OCI-LY3 (cell line): Measurements from ENCODE around the gene DELE1.

Source experiments
- H2AFZ ChIP-seq: fragments of 200-600, 300-600 bp; shearing (Covaris generic); 2 replicates; pipeline ENCODE4 v1.6.0; 2014; ENCODE audit warnings: antibody characterized with exemption, low read depth, low read length
- H3K27ac ChIP-seq: fragments of 200-600, 300-600 bp; sonication (generic); 2 replicates; pipeline ENCODE4 v1.5.1; 2014; ENCODE audit warnings: mild to moderate bottlenecking, low read length, moderate library complexity, mixed read lengths
- H3K27me3 ChIP-seq: fragments of 200-600, 300-600 bp; sonication (generic); 2 replicates; pipeline ENCODE4 v1.6.1; 2014; ENCODE audit warnings: low read depth, low read length, mixed read lengths
- H3K36me3 ChIP-seq: fragments of 200-600, 300-600 bp; sonication (generic); replicated peaks from 2 replicates; pipeline ENCODE3; 2014; ENCODE audit warnings: low read depth, low read length, mixed read lengths
- H3K4me1 ChIP-seq: fragments of 300-600, 200-600 bp; sonication (generic); 2 replicates; pipeline ENCODE4 v1.6.1; 2014; ENCODE audit warnings: low read length, mixed read lengths
- H3K4me2 ChIP-seq: fragments of 200-600, 300-600 bp; sonication (generic); 2 replicates; pipeline ENCODE4 v1.6.1; 2014; ENCODE audit warnings: low read length, mixed read lengths
- H3K4me3 ChIP-seq: fragments of 300-600, 200-600 bp; sonication (generic); 2 replicates; pipeline ENCODE4 v1.5.1; 2014; ENCODE audit warnings: antibody characterized with exemption, mild to moderate bottlenecking, low read length, moderate library complexity
- H3K79me2 ChIP-seq: fragments of 300-600, 200-600 bp; shearing (Covaris generic); 2 replicates; pipeline ENCODE4 v1.6.1; 2014; ENCODE audit warnings: mild to moderate bottlenecking, low read length, mixed read lengths
- H3K9ac ChIP-seq: fragments of 300-600, 200-600 bp; shearing (Covaris generic); 2 replicates; pipeline ENCODE4 v1.6.0; 2014; ENCODE audit warnings: mild to moderate bottlenecking, low read length, moderate library complexity
- H3K9me3 ChIP-seq: fragments of 200-600, 300-600 bp; shearing (Covaris generic); 2 replicates; pipeline ENCODE4 v1.6.1; 2014; ENCODE audit warnings: low read length, mixed read lengths; ENCODE audit not compliant: insufficient read depth
- H4K20me1 ChIP-seq: fragments of 200-600, 300-600 bp; sonication (generic); 2 replicates; pipeline ENCODE4 v1.6.1; 2016; ENCODE audit warnings: low read length, mixed read lengths; ENCODE audit not compliant: insufficient read depth
- EZH2phosphoT487 ChIP-seq: fragments of 200-600 bp; shearing (Covaris generic); IDR thresholded peaks from 2 replicates; pipeline ENCODE4 v1.6.1; 2018; ENCODE audit warnings: antibody characterized with exemption, mixed run types, low read depth
- TF ChIP-seq, protein P1 (sequence below): fragments of 200-600, 300-600 bp; sonication (generic); IDR thresholded peaks from 2 replicates; pipeline ENCODE4 v1.5.1; 2014; ENCODE audit warnings: antibody characterized with exemption, low read length, low read depth

DELE1 gene

GRCh38 chr5:141897425-141897824 is 26.2 kb upstream of the DELE1 start:
- Histone ChIP-seq H3K36me3 (no peaks in the 10 kb centered on the region), H4K20me1 (no peaks in the 10 kb centered on the region), H3K4me1 (no peaks in the 10 kb centered on the region), H3K27ac (no peak overlapping the region), H3K27me3 (no peaks in the 10 kb centered on the region), H3K4me3 (no peak overlapping the region), H3K4me2 (no peak overlapping the region), H2AFZ (no peak overlapping the region), H3K9me3 (no peaks in the 10 kb centered on the region), H3K9ac (no peak overlapping the region), H3K79me2 (no peaks in the 10 kb centered on the region)
- no peak for TF ChIP-seq EZH2phosphoT487
- TF ChIP-seq, protein P1, sequence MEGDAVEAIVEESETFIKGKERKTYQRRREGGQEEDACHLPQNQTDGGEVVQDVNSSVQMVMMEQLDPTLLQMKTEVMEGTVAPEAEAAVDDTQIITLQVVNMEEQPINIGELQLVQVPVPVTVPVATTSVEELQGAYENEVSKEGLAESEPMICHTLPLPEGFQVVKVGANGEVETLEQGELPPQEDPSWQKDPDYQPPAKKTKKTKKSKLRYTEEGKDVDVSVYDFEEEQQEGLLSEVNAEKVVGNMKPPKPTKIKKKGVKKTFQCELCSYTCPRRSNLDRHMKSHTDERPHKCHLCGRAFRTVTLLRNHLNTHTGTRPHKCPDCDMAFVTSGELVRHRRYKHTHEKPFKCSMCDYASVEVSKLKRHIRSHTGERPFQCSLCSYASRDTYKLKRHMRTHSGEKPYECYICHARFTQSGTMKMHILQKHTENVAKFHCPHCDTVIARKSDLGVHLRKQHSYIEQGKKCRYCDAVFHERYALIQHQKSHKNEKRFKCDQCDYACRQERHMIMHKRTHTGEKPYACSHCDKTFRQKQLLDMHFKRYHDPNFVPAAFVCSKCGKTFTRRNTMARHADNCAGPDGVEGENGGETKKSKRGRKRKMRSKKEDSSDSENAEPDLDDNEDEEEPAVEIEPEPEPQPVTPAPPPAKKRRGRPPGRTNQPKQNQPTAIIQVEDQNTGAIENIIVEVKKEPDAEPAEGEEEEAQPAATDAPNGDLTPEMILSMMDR = no peak

DNA sequence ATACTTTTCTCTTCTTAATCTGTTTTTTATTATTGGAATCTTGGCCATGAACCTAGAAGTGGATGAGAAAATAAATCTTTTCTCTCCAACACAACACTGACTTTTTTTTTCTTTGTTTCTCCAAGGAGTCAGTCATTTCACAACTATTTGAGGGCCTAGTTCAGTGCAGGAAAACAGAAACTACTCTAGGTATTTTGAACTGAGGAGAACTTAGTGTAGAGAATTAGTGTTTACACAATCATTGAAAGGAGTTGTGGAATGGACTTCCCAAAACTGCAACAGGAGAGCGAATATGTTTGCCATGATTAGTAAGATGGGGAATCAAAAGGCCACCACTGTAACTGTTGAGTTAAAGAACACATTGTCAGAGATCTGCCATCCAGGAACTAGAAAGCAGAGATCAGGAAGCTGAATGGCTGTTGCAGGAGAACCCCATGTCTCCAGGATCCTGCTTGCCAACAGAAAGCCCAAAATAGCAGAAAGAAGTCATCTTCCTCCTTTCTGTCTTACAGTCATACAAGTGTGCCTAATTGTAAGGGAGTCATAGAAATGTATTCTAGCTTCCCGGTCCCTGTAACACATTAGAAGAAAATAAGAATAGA is 25.1 kb upstream of the DELE1 start:
- TF ChIP-seq, protein P1 = no peak
- TF ChIP-seq EZH2phosphoT487 = no peak
- H3K4me3 ChIP-seq = no peak overlapping the region
- H4K20me1 ChIP-seq = no peaks in the 10 kb centered on the region
- H3K79me2 ChIP-seq = no peaks in the 10 kb centered on the region
- H3K9me3 ChIP-seq = no peaks in the 10 kb centered on the region
- no peaks in the 10 kb centered on the region for H3K4me1 ChIP-seq
- no peak overlapping the region for H2AFZ ChIP-seq
- H3K27me3 ChIP-seq = no peaks in the 10 kb centered on the region
- H3K36me3 ChIP-seq = no peaks in the 10 kb centered on the region
- H3K9ac ChIP-seq = no peak overlapping the region
- H3K4me2 ChIP-seq = no peak overlapping the region
- no peak overlapping the region for H3K27ac ChIP-seq

DNA sequence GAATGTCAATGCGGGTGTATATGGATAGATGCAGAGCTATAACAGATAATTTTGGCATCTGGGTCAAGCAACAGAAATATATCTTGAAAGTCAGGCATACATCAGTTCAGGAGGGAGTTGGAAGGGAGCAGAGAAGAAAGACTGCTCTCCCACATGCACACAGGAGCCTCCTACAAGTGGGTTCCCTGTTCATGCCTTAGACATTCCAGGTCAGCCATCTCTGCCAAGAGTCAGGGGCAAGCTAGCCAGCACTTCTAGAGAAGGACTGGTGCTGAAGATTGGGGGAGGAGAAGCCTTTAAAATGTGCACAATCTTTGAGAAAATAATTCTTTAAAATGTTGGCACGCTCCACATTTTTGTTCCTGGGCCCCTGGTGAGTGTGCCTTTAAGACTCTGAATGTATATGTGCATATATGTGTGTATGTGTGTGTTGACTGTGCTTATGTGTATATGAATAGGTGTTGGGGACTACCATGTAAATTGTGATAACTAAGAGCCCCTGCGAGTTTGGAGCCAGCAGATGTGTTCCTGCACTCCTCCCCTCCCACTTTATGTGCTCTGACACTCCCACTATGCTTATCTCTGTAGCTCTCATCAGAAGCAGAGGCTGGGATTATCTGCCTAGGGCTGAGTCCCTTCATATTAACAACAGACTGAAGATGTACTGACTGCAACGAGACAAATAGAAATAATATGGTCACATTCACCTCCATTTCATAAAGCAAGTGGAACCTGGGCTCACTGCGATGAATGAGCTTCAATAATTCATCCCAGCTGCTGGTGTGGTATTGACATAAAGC is 21.5 kb upstream of the DELE1 start:
- no peak overlapping the region for H2AFZ ChIP-seq
- TF ChIP-seq, protein P1 = no peak
- TF ChIP-seq EZH2phosphoT487 = no peak

DNA sequence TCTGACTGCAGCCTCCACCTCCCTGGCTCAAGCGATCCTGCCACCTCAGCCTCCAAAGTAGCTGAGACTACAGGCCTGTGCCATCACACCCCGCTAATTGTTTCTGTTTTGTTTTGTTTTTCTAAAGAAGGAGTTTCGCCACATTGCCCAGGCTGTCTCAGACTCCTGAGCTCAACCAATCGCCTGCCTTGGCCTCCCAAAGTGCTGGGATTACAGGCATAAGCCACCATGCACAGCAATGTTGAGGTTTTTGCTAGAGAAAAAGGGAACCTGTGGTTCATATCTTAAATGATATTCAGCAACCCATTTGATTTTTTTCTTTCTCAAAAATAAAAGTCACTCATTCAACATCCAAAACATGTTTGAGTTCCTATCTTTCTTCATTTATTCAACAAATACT is 20.4 kb upstream of the DELE1 start:
- Histone ChIP-seq H3K4me1 (no peaks in the 10 kb centered on the region), H3K9ac (no peak overlapping the region), H3K9me3 (no peaks in the 10 kb centered on the region), H3K36me3 (no peaks in the 10 kb centered on the region), H3K27ac (no peak overlapping the region), H3K4me3 (no peak overlapping the region), H2AFZ (no peak overlapping the region), H3K27me3 (no peaks in the 10 kb centered on the region), H3K79me2 (no peaks in the 10 kb centered on the region), H4K20me1 (no peaks in the 10 kb centered on the region), H3K4me2 (no peak overlapping the region)
- TF ChIP-seq, protein P1 = no peak
- TF ChIP-seq EZH2phosphoT487 = no peak

More for the DNA sequence above, 21.5 kb upstream of the DELE1 start:
- Histone ChIP-seq H3K27me3 (no peaks in the 10 kb centered on the region), H3K79me2 (no peaks in the 10 kb centered on the region), H4K20me1 (no peaks in the 10 kb centered on the region), H3K4me2 (no peak overlapping the region), H3K4me1 (no peaks in the 10 kb centered on the region), H3K27ac (no peak overlapping the region), H3K36me3 (no peaks in the 10 kb centered on the region), H3K9ac (no peak overlapping the region), H3K4me3 (no peak overlapping the region), H3K9me3 (no peaks in the 10 kb centered on the region)
